ENCODE measurements around the gene IDS.

Gene IDS

DNA sequence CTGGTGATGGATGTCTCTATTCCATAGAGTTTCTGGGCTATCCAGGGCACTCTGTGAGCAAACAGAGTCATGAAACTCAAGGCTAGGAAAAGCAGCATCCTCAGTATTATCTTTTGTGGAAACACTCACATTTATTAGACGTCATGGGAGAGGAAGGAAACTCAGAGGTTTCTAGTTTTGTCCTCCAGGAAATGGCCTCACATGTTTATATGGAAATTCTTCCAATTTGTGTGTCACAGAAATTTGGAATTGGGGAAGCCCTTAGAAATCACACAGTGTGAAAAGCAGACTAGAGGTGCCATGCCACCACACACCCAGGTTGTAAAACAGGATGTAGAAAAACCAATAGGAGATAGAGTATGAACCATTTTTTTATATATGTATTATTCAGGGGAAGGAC, 31.1 kb downstream of the IDS start:
- TF ChIP-seq, protein P1, sequence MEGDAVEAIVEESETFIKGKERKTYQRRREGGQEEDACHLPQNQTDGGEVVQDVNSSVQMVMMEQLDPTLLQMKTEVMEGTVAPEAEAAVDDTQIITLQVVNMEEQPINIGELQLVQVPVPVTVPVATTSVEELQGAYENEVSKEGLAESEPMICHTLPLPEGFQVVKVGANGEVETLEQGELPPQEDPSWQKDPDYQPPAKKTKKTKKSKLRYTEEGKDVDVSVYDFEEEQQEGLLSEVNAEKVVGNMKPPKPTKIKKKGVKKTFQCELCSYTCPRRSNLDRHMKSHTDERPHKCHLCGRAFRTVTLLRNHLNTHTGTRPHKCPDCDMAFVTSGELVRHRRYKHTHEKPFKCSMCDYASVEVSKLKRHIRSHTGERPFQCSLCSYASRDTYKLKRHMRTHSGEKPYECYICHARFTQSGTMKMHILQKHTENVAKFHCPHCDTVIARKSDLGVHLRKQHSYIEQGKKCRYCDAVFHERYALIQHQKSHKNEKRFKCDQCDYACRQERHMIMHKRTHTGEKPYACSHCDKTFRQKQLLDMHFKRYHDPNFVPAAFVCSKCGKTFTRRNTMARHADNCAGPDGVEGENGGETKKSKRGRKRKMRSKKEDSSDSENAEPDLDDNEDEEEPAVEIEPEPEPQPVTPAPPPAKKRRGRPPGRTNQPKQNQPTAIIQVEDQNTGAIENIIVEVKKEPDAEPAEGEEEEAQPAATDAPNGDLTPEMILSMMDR (IDR thresholded peaks at IDR 0.05; ENCODE audit: extremely low read depth, missing control alignments), result no peak
- DNase-seq (ENCODE audit: low spot score), result no peak

DNA sequence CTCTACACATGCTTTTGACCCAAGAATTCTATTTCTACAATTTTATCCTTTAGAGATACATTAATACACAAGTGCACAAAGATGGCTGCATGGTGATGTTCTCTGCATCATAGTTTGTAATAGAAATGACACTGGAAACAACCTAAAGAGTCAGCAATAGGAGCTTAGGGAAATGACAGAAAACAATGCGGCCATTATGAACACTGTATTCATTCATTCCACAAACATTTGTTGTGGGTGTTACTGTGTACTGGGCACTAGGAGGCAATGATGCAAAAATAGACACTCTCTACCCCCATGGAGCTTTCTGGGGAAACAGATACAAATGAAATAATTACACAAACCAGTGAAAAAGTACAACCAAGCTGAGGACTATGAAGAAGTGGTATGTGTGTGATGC, 32.0 kb downstream of the IDS start:
- DNase-seq (ENCODE audit: low spot score), result no peak
- TF ChIP-seq, protein P1 (IDR thresholded peaks at IDR 0.05; ENCODE audit: extremely low read depth, missing control alignments), result no peak

DNA sequence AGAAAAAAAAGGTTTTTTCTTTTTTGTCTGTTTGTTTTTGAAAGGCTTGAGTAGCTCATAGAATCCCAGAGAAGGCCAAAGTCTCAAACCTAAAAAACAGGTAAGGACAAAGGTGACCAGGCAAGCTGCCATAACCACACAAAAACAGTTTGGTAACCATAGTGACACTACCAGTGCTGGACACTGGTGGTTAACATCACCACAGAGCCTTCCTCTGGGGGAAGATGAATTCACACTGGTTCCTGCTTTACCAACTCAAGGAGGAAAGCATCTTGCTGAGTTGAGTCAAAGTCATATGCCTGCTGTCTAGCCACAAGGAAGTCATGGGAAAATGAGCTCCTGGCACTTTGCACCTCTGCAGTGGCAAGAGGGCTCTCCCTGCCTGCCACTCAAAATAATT, 32.5 kb downstream of the IDS start:
- TF ChIP-seq, protein P1 (IDR thresholded peaks at IDR 0.05; ENCODE audit: extremely low read depth, missing control alignments), result no peak
- DNase-seq (ENCODE audit: low spot score), result no peak

DNA sequence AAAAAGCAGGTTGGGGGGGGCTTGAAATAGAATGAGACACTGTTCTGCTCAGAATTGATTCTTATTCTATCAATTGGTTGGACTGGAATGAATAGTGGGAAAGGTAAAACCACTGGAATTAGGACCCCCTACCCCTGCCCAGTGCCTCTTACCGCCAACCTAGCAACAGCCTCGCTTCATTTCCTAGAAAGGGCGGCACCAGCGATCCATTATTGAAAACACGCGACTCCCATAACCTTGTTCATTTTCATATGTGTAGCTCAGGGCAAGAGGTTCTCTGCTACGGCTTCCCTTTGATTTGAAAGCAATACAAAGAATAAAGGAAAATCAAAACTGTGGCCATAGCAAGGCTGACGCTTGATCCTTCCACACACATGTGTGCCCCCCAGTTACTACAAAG, 33.7 kb downstream of the IDS start:
- TF ChIP-seq, protein P1 (IDR thresholded peaks at IDR 0.05; ENCODE audit: extremely low read depth, missing control alignments), result no peak
- DNase-seq (ENCODE audit: low spot score), result no peak

DNA sequence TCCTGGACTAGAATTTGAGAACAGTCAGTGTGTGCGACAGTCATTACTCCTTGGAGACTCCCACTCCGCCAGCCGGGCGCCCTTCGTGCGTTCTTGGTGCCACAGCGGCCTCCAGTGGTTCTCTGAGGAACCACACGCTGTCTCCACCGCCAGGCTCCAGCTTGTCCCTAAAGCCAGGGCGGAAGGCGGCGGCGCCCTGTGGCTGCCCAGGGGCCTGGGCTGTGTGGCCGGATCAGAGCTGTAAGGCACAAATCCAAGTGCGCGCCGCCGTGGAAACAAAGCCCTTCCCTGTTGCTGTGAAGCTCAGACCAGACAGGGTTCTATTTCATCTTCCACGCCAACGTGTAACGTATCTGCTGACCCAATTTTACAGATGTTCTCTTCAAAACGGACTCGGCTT, 34.2 kb downstream of the IDS start:
- TF ChIP-seq, protein P1 (IDR thresholded peaks at IDR 0.05; ENCODE audit: extremely low read depth, missing control alignments), result peak; percentile 71
- DNase-seq (ENCODE audit: low spot score), result peak; percentile 62

DNA sequence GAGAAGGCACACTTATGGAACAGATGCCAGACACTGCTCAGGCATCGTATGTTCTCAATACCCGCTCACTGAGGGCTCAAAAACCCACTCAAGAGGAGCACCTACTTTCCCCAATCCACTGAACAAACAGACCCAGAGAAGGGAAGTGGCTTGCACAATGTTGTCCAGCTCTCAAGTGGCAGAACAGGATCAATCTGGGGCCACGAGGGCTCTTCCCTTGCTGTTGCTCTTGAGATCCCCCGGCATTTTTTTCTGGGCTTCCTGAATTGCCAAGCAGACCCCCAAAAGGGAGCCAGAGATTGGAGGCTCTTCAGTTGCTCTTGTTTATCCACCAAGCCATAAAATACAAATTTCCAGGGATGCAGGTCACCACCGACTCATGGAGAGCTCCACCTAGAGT, 35.7 kb downstream of the IDS start:
- TF ChIP-seq, protein P1 (IDR thresholded peaks at IDR 0.05; ENCODE audit: extremely low read depth, missing control alignments), result no peak
- no peak for DNase-seq (ENCODE audit: low spot score)

DNA sequence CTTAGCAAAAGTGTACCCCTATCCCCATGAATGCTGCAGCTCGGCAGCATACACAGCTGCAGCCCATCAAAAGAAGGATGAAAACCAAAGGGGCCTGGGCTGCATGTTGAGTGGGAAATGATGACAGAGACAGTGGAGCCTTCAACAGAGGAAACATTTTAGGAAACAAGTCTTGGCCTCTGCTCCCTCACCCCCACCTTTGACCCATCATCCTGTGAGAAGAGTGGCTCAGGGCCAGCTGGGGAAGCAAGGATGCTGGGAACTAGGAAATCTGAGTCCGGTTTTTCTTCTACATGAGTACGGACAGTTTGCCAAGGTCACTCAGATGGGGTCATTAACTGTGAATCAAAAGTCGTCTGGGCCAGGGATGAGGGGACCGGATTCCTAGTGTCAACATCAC, 37.2 kb downstream of the IDS start:
- DNase-seq (ENCODE audit: low spot score), result no peak

More for the DNA sequence above, 37.2 kb downstream of the IDS start:
- TF ChIP-seq, protein P1 (IDR thresholded peaks at IDR 0.05; ENCODE audit: extremely low read depth, missing control alignments), result no peak

Data from GM20000 (cell line).